ENCODE measurements around the gene GREM2.

- TF ChIP-seq, protein P1, sequence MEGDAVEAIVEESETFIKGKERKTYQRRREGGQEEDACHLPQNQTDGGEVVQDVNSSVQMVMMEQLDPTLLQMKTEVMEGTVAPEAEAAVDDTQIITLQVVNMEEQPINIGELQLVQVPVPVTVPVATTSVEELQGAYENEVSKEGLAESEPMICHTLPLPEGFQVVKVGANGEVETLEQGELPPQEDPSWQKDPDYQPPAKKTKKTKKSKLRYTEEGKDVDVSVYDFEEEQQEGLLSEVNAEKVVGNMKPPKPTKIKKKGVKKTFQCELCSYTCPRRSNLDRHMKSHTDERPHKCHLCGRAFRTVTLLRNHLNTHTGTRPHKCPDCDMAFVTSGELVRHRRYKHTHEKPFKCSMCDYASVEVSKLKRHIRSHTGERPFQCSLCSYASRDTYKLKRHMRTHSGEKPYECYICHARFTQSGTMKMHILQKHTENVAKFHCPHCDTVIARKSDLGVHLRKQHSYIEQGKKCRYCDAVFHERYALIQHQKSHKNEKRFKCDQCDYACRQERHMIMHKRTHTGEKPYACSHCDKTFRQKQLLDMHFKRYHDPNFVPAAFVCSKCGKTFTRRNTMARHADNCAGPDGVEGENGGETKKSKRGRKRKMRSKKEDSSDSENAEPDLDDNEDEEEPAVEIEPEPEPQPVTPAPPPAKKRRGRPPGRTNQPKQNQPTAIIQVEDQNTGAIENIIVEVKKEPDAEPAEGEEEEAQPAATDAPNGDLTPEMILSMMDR (IDR thresholded peaks at IDR 0.05) = no peak
- TF ChIP-seq POLR2AphosphoS5 (IDR thresholded peaks at IDR 0.05) = no peak
These were observed 32.8 kb upstream of the GREM2 start for GRCh38 chr1:240644732-240645131.

Data from prostate gland (tissue), 2 donors.